Umbilical cord (tissue), 2 donors: ENCODE measurements around the gene DHFR. TPM values are rescaled to one million over a fixed set of nuclear protein-coding genes. Genes with fewer than 3 reads are reported as not detected.
"Not testable (repeated sequence)": the region's sequence is repeated elsewhere in the genome, so short reads cannot be mapped to it uniquely, and the experiment has no call there.

Source experiments
- DNase-seq: peaks from one replicate; pipeline ENCODE4 v3.0.0-alpha.2; 2015; ENCODE audit warnings: low spot score
- total RNA-seq: library from RNA; depleted of rRNA; stranded (reverse); fragments of >200 nt; gene quantifications from one replicate; pipeline ENCODE4 v1.2.3, GENCODE V29; 2014; ENCODE audit warnings: low replicate concordance; ENCODE audit not compliant: insufficient read depth

The DHFR gene
- total RNA-seq, 1 donor from 2014 or later, result 11.6 TPM

DNA sequence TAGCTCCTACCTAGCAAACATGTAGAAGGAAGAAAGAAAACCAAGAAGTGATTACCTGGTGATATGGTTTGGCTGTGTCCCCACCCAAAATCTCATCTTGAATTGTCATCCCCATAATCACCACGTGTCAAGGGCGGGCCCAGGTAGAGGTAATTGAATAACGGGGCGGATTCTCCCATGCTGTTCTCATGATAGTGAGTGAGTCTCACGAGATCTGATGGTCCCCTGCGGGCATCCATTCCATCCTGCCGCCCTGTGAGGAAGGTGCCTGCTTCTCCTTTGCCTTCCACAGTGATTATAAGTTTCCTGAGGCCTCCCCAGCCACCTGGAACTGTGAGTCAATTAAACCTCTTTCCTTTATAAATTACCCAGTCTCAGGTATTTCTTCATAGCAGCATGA, 57.3 kb downstream of the DHFR start:
- no peak for DNase-seq

DNA sequence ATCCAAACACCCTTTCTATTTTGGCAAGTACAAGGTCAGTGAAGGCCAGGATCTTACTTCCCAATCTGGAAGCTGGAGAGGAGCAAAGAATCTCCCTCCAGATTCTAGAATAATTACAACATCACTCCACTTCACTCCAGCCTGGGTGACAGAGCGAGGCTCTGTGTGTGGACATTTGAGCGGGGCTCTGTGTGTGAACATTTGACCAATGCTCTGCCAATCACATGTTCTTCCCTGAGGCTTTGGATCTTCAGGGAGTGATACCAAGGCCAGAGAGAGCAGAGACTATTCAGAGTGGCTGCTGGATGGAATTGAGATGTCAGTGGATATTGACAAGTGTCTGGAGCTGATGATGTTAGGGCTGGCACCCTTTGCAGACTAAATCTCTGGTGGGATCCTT, 60.0 kb downstream of the DHFR start:
- DNase-seq, result no peak

DNA sequence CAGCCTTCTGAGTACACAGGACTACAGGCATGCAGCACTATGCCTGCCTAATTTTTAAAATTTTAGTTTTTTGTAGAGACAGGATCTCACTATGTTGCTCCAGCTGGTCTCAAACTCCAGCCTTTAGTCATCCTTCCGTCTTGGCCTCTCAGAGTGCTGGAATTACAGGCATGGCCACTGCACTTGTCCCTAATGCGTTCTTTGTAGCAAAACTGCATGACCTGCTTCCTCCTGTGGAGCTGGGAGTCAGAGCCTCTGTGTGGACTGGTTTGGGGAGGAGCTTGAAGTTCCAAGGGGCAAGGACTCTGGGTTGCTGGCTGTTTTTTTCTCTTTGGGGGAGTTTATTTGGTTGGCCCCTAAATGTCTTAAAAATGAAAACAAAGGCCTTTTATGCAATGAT, 62.0 kb downstream of the DHFR start:
- no peak for DNase-seq

DNA sequence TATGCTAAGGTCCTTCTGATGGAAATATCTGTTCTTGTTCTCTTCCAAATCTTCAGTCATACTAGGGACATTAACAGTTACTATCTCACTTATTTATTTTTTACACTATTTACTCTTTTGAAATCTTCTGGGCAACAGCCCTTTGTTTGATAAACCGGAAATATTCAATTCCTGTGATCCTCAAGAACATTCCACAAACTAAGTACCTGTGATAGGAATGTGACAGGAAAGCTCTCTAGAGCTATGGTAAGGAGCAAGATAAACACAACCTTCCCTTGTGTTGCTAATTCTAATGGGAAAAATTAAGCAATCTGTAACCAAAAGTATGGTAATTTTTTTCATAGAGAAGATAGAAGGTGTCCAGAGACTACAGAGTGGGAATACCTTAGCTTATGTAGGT, 62.7 kb downstream of the DHFR start:
- no peak for DNase-seq

DNA sequence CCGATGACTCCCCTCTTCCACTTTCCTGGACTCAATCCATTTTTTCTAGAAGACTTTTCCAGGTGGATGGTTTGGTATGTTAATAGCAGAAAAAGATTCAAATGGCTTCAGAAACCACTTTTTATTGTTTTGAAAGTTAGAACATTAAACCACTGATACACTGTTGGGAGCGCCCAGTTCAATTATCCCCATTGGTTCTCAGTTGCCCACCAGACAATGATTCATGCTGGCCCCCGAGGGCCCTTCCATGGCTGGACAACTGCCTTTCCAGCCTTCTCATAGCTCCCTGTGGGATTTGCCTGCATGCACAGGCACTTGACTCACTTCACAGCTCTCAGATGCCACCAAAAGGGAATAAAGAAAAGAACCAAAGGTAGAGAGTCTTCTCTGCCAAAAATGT, 63.4 kb downstream of the DHFR start:
- DNase-seq, result no peak

DNA sequence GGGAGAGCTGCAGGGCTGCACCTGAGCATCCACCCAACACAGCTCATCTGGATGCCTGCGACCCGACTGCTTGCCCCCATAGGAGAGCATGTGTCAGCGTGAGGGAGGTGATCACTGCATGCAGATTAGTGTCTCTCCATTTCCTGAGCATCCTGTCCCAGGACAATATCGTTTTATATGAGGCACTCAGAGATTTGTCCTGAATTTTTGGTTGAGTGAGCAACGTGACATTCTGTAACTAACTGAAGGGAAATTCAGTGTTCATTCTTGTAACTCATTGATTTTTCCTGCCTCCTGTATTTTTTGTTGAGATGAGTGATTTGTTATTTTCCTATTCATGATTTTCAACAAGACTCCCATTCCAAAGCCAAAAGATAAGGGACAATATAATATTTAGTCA, 64.0 kb downstream of the DHFR start:
- DNase-seq, result no peak

DNA sequence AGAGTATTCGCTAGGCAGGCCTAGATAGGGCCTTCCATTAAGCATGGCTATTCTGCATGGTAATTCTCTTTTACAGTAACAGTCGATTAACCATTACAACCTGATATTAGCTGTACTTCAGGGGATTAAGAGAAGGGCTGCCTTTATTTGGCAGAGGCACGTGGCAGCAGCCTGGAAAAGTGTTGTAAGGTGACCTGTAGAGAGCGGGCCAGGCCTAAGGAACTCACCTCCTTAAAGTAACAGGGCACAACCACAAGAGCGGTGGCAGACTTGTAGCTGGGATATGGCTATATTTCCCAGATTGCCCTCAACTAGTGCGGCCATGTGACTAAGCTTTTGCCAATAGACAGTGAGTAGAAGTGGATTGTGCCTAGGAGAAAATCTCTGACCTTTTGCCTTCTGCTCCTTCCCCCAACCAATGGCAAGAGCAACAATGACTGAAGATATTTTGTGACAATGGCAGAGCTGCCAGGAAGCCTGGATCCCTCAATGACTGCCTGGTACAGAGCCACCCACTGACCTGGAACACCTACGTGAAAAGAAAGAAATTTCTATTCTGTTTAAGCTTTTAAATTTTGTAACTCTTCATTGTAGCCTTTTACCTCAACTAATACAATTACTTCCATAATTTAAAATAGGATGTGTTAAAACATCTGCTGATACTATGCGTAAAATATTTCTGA, 65.8 kb downstream of the DHFR start:
- DNase-seq, result no peak

DNA sequence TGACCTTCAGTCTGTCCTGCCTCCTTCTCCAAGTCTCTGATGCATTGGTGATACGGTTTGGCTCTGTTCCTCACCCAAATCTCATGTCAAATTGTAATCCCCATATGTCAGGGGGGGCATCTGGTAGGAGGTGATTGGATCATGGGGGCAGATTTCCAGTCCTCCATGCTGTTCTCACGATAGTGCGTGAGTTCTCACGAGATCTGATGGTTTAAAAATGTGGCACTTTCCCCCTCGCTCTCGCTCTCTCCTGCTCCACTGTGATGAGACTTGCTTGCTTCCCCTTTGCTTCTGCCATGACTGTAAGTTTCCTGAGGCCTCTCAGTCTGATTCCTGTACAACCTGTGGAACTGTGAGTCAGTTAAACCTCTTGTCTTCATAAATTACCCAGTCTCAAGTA, 70.0 kb downstream of the DHFR start:
- DNase-seq, result no peak

DNA sequence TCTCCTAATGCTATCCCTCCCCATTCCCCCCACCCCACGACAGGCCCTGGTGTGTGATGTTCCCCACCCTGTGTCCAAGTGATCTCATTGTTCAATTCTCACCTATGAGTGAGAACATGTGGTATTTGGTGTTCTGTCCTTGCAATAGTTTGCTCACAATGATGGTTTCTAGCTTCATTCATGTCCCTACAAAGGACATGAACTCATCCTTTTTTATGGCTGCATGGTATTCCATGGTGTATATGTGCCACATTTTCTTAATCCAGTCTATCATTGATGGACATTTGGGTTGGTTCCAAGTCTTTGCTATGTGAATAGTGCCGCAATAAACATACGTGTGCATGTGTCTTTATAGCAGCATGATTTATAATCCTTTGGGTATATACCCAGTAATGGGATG, 74.5 kb downstream of the DHFR start:
- not testable (repeated sequence) for DNase-seq

DNA sequence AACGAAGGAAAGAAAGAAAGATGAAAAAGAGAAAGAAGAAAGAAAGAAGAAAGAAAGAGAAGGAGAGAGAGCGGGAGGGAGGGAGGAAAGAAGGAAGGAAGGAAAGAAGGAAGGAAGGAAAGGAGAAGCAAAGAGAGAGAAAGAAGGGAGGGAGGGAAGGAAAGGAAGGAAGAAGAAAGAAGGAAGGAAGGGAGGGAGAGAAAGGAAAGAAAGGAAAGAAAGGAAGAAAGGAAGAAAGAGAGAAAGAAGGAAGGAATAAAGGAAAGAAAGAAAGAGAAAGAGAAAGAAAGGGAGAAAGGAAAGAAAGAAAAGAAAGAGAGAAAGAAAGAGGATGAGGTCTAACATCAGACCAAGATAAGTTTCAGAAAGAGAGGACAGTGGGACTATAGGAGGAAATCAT, 75.7 kb downstream of the DHFR start:
- no peak for DNase-seq

DNA sequence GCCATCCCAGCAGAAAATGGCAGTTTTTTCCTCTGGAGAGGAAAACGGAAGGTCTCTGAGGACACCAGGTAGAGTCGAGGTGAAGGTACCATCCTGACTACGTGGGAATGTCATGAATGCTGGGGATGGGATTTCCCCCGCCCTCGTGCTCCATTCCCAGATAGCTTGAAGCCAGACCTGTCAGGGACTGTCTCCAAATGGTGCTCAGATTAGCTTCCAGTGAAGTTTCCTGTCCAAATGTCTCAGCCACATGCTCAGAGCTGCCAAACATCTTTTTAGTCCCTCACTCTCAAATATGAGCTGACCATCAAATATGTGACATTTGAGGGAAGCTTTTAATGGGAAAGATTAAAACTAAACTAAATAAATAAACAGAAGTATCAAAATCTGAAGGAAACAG, 77.1 kb downstream of the DHFR start:
- no peak for DNase-seq

DNA sequence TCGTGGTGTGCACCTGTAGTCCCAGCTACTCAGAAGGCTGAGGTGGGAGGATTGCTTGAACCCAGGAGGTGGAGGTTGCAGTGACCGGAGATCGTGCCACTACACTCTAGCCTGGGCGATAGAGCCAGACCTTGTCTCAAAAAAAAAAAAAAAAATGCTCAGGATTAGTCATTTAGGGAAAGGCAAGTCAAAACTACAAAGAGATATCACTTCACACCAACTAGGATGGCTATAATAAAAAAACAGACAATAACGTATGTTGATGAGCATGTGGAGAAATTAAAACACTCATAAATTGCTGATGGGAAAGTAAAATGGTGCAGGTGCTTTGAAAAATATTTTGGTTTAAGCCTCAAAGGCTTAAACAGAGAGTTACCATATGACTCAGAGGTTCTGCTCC, 78.4 kb downstream of the DHFR start:
- DNase-seq, result no peak

Other genes starting within 250 kb of the DHFR start
- 51.0 TPM for gene ZFYVE16, start 246.9 kb downstream of the DHFR start, total RNA-seq
- 11.1 TPM for gene FAM151B, start 166.9 kb downstream of the DHFR start, total RNA-seq
- 4.1 TPM for gene ANKRD34B, start 84.7 kb downstream of the DHFR start, total RNA-seq
- gene MSH3, start 331 bp downstream of the DHFR start, total RNA-seq, result 19.7 TPM